ENCODE data around the gene ANTXR1.

Gene ANTXR1

GRCh38 chr2:69032336-69032735, 19.4 kb downstream of the ANTXR1 start:
- no peak overlapping the region for H3K4me3 ChIP-seq (ENCODE audit: low read depth, low read length)
- no peak for TF ChIP-seq CTCF (IDR thresholded peaks at IDR 0.05; ENCODE audit: borderline replicate concordance, insufficient read depth, low read depth, low read length)

GRCh38 chr2:69033461-69034095, 20.6 kb downstream of the ANTXR1 start:
- no peak overlapping the region for H3K4me3 ChIP-seq (ENCODE audit: low read depth, low read length)
- no peak for TF ChIP-seq CTCF (IDR thresholded peaks at IDR 0.05; ENCODE audit: borderline replicate concordance, insufficient read depth, low read depth, low read length)

- no peak for TF ChIP-seq CTCF (IDR thresholded peaks at IDR 0.05; ENCODE audit: borderline replicate concordance, insufficient read depth, low read depth, low read length)
- no peak overlapping the region for H3K4me3 ChIP-seq (ENCODE audit: low read depth, low read length)
Observed at GRCh38 chr2:69034122-69034521, 21.1 kb downstream of the ANTXR1 start.

- TF ChIP-seq CTCF (IDR thresholded peaks at IDR 0.05; ENCODE audit: borderline replicate concordance, insufficient read depth, low read depth, low read length): no peak
- no peak overlapping the region for H3K4me3 ChIP-seq (ENCODE audit: low read depth, low read length)
Observed at GRCh38 chr2:69034845-69035244, 21.9 kb downstream of the ANTXR1 start.

- no peak overlapping the region for H3K4me3 ChIP-seq (ENCODE audit: low read depth, low read length)
- no peak for TF ChIP-seq CTCF (IDR thresholded peaks at IDR 0.05; ENCODE audit: borderline replicate concordance, insufficient read depth, low read depth, low read length)
Observed at GRCh38 chr2:69036926-69037325, 23.9 kb downstream of the ANTXR1 start.

- TF ChIP-seq CTCF (IDR thresholded peaks at IDR 0.05; ENCODE audit: borderline replicate concordance, insufficient read depth, low read depth, low read length): no peak
- no peak overlapping the region for H3K4me3 ChIP-seq (ENCODE audit: low read depth, low read length)
Observed at GRCh38 chr2:69041214-69041613, 28.2 kb downstream of the ANTXR1 start.

- no peak overlapping the region for H3K4me3 ChIP-seq (ENCODE audit: low read depth, low read length)
- TF ChIP-seq CTCF (IDR thresholded peaks at IDR 0.05; ENCODE audit: borderline replicate concordance, insufficient read depth, low read depth, low read length): no peak
Observed at GRCh38 chr2:69043736-69044400, 30.9 kb downstream of the ANTXR1 start.

Measured in GM12875 (cell line).